DMS114 treated with DMSO at 0.1 percent for 48 hours (cell line): ENCODE measurements around the gene ZNF428.
"Not testable (repeated sequence)": the region's sequence is repeated elsewhere in the genome, so short reads cannot be mapped to it uniquely, and the experiment has no call there.

Source experiments
- DNase-seq: peaks from one replicate; lab custom pipeline; 2025; ENCODE audit not compliant: unreplicated experiment; lab: John Stamatoyannopoulos, UW

ZNF428 gene

GRCh38 chr19:43620061-43621001, 902 bp upstream of the ZNF428 start:
- DNase-seq = no peak

GRCh38 chr19:43618921-43619261, 538 bp downstream of the ZNF428 start:
- DNase-seq = peak; percentile 17

- no peak for DNase-seq
These were observed 2.5 kb downstream of the ZNF428 start for GRCh38 chr19:43616954-43617353.

GRCh38 chr19:43616306-43616705, 3.1 kb downstream of the ZNF428 start:
- no peak for DNase-seq

- no peak for DNase-seq
These were observed 7.1 kb downstream of the ZNF428 start for GRCh38 chr19:43612374-43612773.

- no peak for DNase-seq
These were observed 7.6 kb downstream of the ZNF428 start, which contains the start of gene SRRM5 for GRCh38 chr19:43611788-43612187. Gene SRRM5, plus strand, starts transcription at chr19:43612088. Its CDS starts 34 bp downstream, at chr19:43612122.

- no peak for DNase-seq
These were observed 8.9 kb downstream of the ZNF428 start for GRCh38 chr19:43610493-43610892.

GRCh38 chr19:43609872-43610271, 9.6 kb downstream of the ZNF428 start:
- DNase-seq = no peak

- no peak for DNase-seq
These were observed 11.9 kb downstream of the ZNF428 start for GRCh38 chr19:43607238-43608205.

GRCh38 chr19:43606569-43607229, 12.7 kb downstream of the ZNF428 start:
- DNase-seq = no peak

- DNase-seq = no peak
These were observed 13.4 kb downstream of the ZNF428 start for GRCh38 chr19:43605875-43606568.

GRCh38 chr19:43600326-43600725, 19.1 kb downstream of the ZNF428 start:
- not testable (repeated sequence) for DNase-seq

- DNase-seq = no peak
These were observed 19.7 kb downstream of the ZNF428 start for GRCh38 chr19:43599635-43600295.

GRCh38 chr19:43598445-43599240, 20.8 kb downstream of the ZNF428 start:
- no peak for DNase-seq

GRCh38 chr19:43597876-43598275, 21.6 kb downstream of the ZNF428 start:
- DNase-seq = no peak

- no peak for DNase-seq
These were observed 22.5 kb downstream of the ZNF428 start for GRCh38 chr19:43596842-43597461.

GRCh38 chr19:43595999-43596841, 23.2 kb downstream of the ZNF428 start, which contains the start of the genes IRGQ and ZNF576:
Gene IRGQ, minus strand, starts transcription at chr19:43596134. Its CDS starts 796 bp downstream, at chr19:43595338.
Gene ZNF576, plus strand, starts transcription at chr19:43596595. Its CDS starts 514 bp downstream, at chr19:43597109.
- peak; percentile 90 for DNase-seq

GRCh38 chr19:43595605-43595998, 23.8 kb downstream of the ZNF428 start:
- no peak for DNase-seq
